HTR-8/SVneo (cell line): ENCODE data around the gene NPTX1.

ENCODE experiments used
- DNase-seq: peaks from one replicate; pipeline ENCODE4 v3.0.0; 2011; ENCODE audit warnings: low spot score, mixed read lengths; ENCODE audit not compliant: insufficient read length
- FAIRE-seq: peaks from 2 replicates; lab custom pipeline; 2011; peaks lifted over from hg19 to GRCh38; lab: Jason Lieb, UNC

The NPTX1 gene

DNA sequence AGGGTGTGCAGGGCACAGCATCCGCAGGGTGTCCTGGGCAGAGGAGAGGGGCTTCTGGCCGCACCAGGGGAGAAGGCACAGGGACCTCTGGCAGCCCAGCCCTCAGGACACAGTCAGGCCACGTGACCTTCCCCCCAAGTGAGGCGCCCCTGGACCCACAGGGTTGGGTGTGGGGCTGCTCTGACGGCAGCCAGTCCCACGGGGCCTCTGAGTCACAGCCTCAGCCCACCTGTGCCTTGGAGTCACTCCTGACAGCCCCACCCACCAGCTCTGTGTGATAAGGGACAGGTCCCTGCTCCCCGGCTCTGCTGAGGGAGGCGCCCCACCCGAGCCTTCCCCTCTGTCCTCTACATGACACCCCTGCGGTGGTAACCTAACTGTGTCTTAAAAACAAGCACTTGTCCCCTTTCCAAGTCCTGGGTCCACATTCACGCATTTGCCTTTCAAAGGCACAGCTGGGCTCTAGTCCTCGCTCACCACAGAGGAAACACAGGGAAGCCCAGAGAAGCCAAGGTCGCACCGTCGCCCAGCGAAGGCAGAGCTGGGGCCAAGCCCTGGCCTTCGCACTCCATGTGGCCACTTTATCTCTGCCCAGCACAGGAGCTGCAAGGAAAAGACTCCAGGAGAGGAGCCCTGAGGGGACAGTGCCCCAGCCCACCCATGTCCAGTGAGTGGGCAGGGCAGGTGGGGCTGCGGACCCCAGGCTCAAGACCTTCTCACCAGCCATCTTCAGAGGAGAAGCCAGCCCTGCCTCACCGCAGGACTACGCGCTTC is 5.1 kb upstream of the NPTX1 start:
- FAIRE-seq (no peak), DNase-seq (no peak)

DNA sequence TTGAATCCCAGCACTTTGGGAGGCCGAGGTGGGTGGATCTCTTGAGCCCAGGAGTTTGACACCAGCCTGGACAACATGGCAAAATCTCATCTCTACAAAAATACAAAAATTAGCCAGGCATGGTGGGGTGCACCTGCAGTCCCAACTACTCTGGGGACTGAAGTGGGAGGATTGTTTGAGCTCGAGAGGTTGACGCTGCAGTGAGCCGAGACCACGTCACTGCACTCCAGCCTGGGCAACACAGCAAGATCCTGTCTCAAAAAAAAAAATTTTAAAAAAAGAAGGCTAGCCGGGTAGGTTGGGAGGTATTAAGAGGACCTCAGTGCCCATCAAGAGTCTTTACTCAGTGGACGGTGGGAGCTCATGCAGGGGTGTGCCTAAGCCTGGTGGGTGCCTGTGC is 3.8 kb upstream of the NPTX1 start:
- DNase-seq = no peak
- no peak for FAIRE-seq

DNA sequence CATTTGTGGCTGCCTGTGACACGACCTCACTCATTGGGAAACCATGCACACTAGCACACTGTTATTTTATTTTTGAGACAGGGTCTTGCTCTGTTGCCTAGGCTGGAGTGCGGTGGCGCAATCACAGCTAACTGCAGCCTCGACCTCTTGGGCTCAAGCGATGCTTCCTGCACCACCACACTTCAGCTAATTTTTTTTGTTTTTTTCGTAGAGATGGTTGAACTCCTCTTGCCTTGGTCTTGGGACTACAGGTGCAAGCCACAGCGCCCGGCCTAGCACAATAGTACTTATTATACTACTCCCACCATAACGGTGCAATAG is 2.8 kb upstream of the NPTX1 start:
- FAIRE-seq = no peak
- no peak for DNase-seq

DNA sequence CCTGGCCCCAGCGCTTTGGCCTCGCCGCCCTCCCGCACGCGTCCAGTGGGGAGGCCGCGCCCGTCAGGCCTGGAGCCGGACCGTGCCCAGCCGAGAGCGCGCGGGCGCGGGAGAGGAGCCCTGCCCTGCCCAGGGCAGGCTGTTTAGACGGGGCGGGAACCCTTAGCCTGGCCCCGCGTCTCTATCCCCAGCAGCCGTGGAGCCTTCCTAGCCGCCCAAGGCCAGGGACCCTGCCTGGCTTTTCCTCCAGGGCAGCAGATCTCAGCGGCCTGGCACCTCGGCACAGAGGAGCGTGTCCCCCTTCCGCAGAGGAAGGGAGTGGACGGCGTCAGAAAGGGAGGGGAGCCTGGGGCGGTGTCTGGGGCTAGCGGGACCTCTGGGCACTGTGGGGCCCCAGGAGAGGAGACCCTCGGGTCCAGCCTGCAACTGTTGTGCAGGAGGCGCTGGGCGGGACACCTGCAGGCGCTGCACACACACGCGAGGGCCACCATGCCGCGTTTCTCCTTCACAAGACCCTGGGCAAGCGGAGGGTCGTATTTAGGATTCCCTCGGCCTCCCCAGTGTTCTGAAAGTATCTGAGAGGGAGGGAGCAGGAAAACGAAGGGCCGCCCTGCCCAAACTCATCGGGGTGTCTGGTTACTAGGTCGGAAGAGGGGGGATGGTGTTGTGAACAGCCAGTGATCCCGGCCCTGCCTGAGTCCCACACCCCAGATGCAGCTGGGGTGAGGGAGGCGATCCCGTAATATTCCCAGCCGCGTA is 2.3 kb upstream of the NPTX1 start:
- no peak for DNase-seq
- no peak for FAIRE-seq

DNA sequence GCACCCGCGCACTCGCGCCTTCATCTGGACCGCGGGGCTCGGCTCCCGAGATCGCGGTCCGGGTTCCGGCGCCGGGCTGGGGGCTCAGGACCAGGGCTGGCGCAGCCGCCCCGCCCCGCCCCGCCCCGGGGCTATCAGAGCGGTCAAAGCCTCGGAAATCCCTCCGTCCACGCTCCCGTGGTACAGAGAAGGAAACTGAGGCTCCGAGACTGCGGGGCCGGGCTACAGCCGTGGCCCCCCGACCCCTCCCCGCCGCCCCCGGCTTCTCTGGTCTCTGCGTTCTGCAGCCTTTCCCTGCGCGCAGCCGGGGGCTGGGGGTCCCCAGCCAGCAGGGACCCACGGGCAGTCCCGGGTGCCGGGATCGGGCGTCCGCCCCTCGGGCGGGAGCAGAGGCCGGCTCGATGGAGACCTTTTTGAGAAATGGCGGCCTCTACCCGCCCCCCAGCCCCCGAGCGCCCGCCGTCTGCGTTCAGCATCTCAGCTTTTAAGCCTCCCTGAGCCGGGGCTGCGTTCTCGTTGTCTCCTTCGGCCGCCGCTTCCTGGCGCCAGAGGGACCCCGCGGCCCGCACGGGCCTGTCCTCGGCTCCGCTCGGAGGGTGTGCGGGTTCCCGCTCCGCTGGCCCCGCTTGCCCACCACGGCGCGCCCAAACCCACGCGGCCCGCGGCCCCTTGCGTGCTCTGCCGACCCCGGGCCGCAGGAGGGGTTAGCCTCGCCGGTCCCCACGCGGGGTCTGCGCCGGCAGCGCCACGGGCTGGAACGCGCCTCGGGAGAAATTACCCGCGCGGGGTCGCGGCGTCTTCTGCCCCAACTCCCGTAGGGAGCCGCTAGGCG is 1.5 kb upstream of the NPTX1 start:
- no peak for DNase-seq
- FAIRE-seq = no peak

DNA sequence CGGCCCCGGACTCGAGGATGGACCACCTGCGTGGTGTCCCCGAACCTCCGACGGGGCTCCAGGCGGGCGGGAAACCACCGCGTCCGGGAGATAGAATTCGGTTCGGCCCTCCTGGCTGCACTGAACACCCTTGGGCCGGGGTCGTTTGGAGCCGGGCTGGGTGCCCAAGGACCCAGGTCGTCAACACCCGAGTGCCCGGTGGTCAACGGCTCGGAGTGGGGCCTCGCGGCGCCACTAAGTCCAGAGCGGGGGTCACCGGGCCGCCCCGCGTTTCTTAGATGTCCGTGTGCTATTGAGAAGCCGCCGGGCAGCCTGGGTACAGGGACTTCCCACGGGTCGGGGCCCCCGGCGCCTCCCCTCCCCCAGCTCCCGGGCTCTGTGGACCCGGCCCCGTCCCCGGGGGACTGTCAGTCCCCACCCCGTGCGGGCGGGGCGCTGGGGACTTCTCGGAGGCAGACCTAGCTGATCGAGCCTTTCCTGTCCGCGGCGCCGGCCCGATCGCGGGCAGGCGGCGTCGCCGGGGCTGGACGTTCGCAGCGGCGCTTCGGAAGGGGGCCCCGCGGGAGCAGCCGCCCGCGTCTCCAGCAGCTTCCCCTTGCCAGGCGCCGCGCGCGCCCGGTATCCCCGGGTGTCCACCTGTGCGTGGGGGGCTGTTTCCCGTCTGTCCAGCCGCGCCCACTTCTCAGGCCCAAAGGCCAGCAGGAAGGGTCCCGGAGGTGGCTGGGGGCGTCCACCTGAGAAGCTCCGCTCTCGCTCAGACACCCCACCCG is 655 bp upstream of the NPTX1 start:
- FAIRE-seq (no peak), DNase-seq (no peak)

DNA sequence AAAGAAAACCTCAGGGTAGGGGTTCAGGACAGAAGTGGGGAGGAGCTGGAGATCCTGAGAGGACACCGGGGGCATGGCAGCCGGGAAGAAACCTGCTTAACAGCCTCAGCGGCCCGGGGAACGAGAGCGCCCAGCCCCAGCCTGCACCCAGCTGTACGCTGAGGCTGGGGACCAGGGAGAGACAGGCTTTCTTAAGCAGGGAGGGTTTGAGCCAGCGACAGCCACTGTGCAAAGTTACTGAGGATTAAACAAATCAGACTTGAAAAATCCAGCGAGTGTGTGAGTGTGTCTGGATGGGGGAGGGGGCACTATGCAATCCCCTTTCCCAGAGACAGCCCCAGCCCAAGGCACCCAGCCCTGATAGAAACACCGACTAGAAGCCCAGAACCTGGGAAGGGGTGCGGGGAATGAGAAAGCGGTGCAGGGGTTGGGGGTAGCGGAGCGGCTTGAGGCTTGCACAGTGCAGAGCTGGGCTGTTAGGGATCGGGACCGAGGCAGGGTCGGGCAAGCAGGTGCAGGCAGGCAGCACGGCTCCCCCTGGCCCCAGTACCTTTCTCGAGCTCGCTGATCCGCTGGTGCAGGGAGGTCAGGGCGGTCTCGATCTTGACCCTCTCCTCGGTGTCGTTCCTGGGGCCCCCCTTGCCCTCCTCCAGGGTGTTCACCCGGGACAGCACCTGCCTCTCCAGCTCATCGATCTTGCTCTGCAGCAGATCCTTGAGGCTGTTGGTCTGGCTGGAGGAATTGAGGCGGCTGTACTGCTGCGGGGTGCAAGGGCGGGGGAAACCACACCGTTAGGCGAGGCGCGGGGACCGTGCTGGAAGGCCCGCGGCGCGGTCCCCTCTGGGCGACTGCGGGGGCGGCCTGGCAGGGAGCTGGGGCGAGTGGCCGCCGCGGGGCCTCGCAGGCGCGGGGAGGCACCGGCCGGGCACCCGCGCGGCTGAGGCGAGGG is 1.2 kb downstream of the NPTX1 start:
- DNase-seq = no peak
- FAIRE-seq = peak; percentile 44

DNA sequence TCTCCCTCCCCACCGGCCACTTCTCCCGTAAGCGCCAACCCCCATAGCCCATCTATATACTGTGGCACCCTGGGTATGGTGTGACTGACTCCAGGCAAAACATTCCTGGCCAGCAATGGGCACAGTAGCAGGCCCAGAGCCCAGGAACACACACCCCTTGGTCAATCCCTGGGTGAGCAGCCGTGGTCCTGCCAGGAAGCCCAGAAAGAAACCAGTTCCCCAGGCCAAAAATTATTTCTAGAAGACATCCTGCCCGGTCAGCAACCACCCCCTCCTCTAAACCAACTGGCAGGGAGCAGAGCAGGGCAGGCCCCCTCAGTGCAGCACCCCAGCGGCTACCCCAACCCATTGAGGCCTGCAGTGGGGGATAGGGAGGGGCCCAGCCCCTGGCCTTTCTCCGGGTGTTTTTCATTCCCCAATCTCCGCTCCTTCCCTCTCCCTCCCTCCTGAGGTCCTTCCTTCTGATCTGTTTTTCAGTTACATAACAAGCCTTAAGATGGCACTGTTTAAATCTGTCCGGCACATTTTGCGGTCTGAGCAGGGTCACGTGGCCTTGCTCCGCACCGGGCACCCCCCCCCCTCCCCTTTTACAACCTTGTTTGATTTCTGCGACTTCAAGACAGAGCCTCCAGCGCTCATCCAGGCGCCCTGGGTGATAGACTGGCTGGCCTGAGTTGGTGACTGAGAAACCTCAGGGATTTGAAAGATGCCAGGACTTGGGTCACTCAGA is 2.0 kb downstream of the NPTX1 start:
- FAIRE-seq = no peak
- DNase-seq = peak; percentile 54

DNA sequence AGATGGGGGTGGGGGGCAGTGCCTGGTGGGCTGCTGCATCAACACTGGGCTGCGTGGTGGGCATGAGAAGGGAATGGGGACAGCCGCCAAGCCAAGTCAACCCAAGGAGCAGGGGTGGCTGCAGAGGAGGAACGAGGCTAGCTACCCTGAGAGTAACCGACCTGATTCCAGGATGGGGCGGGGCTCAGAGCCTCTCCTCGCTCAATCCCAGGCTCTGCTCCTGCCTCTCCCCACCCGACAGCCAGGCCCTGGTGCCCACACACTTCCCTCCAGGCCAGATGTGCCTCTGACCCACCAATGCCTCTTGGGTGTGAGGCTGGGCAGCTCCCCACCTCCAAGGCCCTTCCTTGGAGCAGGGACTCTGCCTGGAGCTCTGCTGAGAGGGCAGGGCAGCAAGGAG is 2.7 kb downstream of the NPTX1 start:
- no peak for FAIRE-seq

DNA sequence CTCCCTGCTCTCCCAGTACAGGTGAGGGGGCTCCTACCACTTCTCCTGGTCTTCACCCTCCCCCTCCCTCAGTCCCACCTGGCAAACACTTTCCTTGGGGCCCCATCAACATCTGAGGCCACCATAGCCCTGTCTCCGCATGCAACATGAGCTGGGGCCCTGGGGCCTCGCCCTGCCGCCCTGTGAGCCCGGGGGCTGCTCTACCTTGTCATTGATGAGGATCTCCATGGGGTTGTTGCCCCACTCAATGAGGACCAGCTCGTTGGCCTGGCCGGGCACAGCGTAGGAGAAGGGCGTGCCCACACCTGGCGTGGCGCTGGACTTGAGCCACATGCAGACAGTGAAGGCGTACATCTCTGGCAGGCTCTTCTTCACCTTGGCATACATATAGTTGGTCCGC is 3.4 kb downstream of the NPTX1 start:
- FAIRE-seq (no peak), DNase-seq (no peak)

More for the DNA sequence above, 2.7 kb downstream of the NPTX1 start:
- DNase-seq = no peak

DNA sequence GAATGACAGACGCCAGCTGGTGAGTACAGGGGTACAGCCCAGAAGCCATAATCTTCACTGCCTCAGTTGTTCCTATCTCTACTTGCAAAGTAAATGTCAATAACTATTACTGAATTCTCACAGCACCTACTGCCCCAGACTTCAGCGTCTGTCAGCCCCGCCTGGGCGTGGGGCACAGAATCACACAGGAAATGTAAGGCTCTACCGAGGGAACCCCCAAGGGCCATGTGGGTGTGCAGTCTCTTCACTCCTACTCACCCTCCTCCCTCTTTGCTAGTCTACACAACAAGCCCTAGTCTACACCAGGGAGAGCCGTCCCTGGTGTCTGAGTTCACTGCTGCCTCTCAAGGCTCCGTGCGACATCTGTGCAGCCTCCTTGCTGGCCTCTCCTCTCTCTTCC is 4.5 kb downstream of the NPTX1 start:
- FAIRE-seq = no peak
- no peak for DNase-seq

DNA sequence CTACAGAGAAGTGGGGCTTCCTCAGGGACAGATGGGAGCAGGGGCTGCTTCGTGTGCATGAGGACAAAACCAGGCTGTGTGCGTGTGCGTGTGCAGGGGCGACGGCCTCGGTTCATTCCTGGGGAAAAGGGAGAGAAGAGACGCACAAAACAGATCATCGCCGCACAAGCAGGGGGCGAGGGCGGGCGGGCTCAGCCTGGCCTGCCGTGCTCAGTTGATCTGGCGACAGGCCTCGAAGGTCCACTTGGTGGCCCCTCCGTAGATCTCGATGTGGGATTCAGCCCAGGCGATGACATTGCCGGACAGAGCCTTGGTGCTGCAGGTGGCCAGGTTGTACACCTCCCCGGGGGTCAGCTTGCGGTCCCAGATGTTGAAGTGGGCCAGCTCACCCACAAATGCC is 5.8 kb downstream of the NPTX1 start:
- DNase-seq = no peak
- no peak for FAIRE-seq

DNA sequence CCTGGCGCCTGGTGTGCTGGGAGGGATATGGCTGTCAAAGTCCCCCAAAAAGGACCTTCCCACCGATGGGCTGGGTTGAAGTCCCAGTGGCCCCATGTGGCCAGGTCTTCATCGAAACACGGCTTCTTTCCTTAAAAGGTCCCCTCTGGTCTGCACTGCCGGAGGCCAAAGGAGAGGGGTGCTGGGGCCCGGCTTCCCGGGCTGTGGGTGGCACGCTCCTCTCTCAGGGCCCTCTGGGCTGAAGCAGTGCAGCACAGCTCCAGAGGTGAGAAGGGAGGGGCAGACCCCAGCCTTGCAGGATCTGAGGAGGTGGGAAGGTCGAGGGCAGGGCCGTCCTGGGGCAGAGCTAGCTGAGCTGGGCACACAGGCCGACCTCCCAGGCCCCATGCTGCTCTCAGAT is 6.7 kb downstream of the NPTX1 start:
- no peak for DNase-seq
- FAIRE-seq = no peak

DNA sequence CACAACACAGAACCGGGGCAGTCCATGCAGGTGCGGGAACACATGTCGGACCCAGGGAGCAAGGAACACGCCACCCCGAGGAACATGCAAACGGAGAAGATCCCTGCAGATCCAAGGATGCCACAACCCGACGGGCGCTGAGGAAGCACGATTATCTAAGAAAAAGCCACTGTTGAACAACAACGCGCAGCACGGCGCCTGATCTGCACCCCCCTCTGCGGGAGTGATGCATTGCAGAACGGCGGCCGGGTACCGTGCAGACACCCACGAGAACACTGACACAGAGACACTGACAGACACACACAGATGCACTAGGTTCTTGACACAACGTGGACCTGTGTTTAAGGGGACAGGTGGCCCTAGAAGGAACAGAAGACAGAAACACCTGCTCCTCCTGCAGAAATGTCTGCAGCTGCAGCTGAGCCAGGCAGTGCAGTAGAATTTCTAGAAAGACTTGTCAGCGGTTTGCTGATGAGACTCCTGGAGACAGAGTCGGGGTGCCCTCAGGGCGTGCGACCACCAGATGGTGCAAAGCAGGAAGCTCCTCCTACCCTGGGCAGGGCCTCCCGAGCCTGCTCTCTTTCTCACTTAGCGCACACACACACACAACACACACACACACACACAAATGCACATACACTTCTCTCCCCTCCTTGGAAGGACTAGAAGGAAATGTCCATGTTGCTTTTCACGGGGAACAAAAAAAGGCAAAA is 7.5 kb downstream of the NPTX1 start:
- FAIRE-seq = no peak
- DNase-seq = no peak

DNA sequence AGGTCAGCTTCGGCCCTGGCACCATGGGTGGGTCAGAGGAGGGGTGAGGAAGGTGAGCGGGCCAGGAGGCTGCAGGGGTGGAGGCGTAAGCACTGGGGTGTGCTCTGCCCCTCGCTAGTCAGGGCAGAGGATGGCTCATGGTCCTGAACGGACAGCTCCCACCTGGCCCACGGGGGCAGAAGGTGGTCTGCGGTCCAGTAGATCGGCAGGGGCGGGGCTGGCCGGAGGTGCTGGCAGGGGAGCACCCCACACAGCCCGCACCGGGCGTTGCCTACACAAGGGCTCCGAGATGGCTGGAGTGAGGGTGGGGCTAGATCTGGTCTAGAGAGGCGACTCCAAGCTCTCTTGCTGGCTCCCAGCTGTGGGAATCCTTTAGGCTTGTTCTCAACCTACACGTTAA is 8.2 kb downstream of the NPTX1 start:
- DNase-seq = no peak
- no peak for FAIRE-seq

DNA sequence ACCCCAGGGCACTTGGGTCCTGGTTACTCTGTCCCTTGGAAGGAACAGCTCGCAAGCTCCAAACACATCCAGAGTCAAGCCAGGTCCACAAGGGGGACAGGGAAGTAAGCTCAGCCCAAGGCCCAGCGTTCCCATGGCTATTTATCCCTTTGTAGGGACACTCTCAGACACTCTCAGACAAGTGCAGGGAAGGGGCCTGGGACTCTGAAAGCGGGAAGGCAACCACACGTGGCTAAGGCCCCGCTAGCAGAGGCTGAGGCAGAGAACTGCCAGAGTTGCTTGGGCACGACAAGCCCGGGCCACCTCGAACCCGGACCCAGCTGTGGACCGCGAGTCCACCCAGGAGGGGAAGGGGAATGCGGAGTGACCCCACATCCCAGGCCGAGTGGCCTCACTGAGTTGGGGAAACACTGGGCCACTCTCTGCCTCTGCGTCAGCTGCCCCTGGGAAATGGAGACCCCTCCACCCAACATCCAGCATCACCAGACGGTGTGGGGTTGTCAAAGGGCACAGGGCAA is 10.2 kb downstream of the NPTX1 start:
- DNase-seq (no peak), FAIRE-seq (no peak)

DNA sequence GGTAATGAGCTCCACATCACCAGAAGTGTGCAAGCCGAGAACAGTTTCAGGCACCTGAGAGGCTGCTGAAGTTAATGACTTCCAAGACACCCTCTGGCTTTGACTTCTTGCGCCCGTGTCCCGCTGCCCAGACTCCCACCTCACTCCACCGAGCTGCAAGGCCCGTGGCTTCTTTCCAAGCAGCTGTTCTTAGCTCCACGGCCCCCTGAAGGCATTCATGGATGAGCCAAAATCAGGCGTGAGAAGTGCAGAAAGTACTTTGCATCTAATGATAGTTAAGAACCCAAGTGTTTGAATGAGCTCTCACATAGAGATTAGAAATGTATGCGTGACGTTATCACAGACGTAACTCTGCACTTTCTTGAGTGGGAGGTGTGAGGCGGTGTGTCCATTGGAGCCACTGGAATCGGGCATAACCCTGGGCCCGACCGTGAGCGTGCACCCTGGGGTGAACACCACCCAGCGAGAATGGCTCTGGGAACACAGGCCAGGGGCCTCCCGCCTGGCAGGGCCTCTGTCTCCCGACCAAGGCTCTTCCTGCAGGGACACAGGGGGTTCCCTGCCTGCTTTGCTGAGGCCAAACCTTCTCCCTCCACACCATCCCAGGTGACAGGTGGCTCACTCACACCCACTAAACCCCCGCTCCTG is 11.0 kb downstream of the NPTX1 start:
- FAIRE-seq (no peak), DNase-seq (no peak)
